ENCODE data around the gene SYT7. TPM values are rescaled to one million over a fixed set of nuclear protein-coding genes. Genes with fewer than 3 reads are reported as not detected.

The SYT7 gene
- total RNA-seq, 2 donors from 2014 or later = 2.6 TPM; not detected in 1

DNA sequence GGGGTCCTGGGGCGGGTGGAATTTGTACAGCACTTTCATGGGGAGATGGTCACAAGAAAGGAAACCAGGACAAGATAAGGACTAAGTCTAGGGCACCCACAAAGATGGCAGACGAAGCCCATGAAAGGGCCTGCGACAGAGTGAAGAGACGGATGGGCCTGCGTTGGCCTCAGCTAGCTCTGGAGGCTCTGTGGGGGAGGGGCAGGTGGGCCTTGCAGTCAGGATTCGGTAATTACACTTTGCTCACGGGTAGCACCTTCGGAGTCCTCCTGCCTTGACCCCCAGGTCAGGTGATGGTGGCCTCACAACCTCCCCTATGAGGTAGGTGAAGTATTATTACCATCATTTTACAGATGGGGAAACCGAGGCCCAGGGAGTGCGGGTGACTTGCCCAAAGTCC, 65.2 kb downstream of the SYT7 start:
- Histone ChIP-seq H3K36me3 (no peaks in the 10 kb centered on the region), H3K4me3 (no peak overlapping the region), H3K27me3 (replicated peaks; ENCODE audit: insufficient read depth) (no peaks in the 10 kb centered on the region), H3K27ac (no peak overlapping the region), H3K4me1 (ENCODE audit: control insufficient read depth in 1 of 2, low read depth in 2 of 2) (peaks cover 4 to 6% of the 10 kb centered on the region in 2 donors), H3K9me3 (no peaks in the 10 kb centered on the region)
- ATAC-seq (ENCODE audit: insufficient number of reproducible peaks, low FRiP score, low read depth) (no peak), DNase-seq (ENCODE audit: low spot score) (no peak)
- no peak for TF ChIP-seq CTCF (IDR thresholded peaks at IDR 0.05)

GRCh38 chr11:61514050-61514917, 66.6 kb downstream of the SYT7 start:
- Histone ChIP-seq H3K27ac (no peak overlapping the region), H3K4me1 (ENCODE audit: control insufficient read depth in 1 of 2, low read depth in 2 of 2) (peaks cover 9 to 20% of the 10 kb centered on the region in 2 donors), H3K27me3 (replicated peaks; ENCODE audit: insufficient read depth) (no peaks in the 10 kb centered on the region), H3K9me3 (no peaks in the 10 kb centered on the region), H3K4me3 (no peak overlapping the region), H3K36me3 (no peaks in the 10 kb centered on the region)
- no peak for TF ChIP-seq CTCF (IDR thresholded peaks at IDR 0.05)
- DNase-seq (ENCODE audit: low spot score) (no peak), ATAC-seq (ENCODE audit: insufficient number of reproducible peaks, low FRiP score, low read depth) (no peak)

DNA sequence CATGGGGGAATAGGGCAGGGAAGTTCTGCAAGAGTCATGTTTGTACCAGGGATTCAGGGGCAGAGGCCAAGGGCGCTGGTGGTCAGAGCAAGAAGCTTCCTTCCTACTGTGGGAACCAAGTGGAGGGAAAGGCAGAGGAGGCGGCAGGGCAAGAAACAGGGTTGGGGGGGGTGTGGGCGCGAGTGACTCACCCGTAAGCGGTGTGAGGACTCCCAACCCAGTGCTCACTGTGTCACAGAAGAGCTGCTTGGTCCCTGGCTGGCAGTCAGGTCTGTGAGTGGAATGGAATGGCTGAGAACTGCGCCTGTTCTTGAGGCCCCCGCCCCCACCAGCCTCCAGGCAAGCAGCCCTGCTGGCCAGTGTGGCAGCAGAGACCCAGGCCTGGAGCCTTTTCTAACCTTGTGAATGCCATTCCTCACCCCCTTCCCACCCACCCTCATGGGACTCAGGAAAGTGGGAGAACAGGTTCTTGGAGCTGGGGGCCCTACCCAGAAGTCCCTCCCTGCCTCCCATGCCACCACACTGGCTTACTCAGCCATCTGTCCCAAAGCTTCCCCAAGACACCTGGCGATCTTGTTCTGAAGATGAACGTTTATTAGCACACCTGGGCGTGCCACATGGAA, 67.6 kb downstream of the SYT7 start:
- H3K27me3 ChIP-seq (replicated peaks; ENCODE audit: insufficient read depth) = no peaks in the 10 kb centered on the region
- H3K4me3 ChIP-seq = no peak overlapping the region
- H3K27ac ChIP-seq = no peak overlapping the region
- H3K4me1 ChIP-seq (ENCODE audit: control insufficient read depth in 1 of 2, low read depth in 2 of 2) = peaks cover 9 to 24% of the 10 kb centered on the region in 2 donors
- ATAC-seq (ENCODE audit: insufficient number of reproducible peaks, low FRiP score, low read depth) (no peak), DNase-seq (ENCODE audit: low spot score) (no peak)
- H3K36me3 ChIP-seq = no peaks in the 10 kb centered on the region
- H3K9me3 ChIP-seq = no peaks in the 10 kb centered on the region
- TF ChIP-seq CTCF (IDR thresholded peaks at IDR 0.05) = no peak

DNA sequence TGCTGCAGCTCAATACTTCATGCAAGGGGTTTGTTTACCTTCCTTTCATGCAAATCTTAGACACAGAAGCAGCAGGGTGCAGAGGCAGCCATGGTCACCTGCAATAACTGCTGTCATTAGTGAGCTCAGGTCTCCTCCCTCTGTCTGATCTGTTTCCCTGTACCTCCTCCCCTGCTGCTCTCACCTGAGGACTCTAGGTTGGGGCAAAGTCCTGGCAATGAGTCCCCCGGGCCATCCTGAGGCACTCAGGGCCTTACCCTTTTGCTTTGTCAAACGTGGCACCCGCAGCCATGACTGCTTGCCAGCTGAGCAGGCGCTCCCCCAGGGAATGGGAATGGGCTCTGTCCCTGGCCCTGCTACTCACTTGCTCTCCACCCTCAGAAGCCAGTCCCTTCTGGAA, 68.4 kb downstream of the SYT7 start:
- no peak overlapping the region for H3K27ac ChIP-seq
- no peak for TF ChIP-seq CTCF (IDR thresholded peaks at IDR 0.05)
- H3K27me3 ChIP-seq (replicated peaks; ENCODE audit: insufficient read depth) = no peaks in the 10 kb centered on the region

GRCh38 chr11:61511383-61511782, 69.5 kb downstream of the SYT7 start:
- Histone ChIP-seq H3K4me1 (ENCODE audit: control insufficient read depth in 1 of 2, low read depth in 2 of 2) (peaks cover 5 to 24% of the 10 kb centered on the region in 2 donors), H3K36me3 (no peaks in the 10 kb centered on the region), H3K27ac (peak overlapping the region in 1 of 2 donors; percentile 53), H3K27me3 (replicated peaks; ENCODE audit: insufficient read depth) (no peaks in the 10 kb centered on the region), H3K4me3 (no peak overlapping the region), H3K9me3 (no peaks in the 10 kb centered on the region)
- TF ChIP-seq CTCF (IDR thresholded peaks at IDR 0.05) = no peak
- DNase-seq (ENCODE audit: low spot score) (no peak), ATAC-seq (ENCODE audit: insufficient number of reproducible peaks, low FRiP score, low read depth) (no peak)

More for the DNA sequence above, 68.4 kb downstream of the SYT7 start:
- no peak overlapping the region for H3K4me3 ChIP-seq
- no peaks in the 10 kb centered on the region for H3K36me3 ChIP-seq
- no peak for ATAC-seq (ENCODE audit: insufficient number of reproducible peaks, low FRiP score, low read depth)
- no peak for DNase-seq (ENCODE audit: low spot score)
- H3K9me3 ChIP-seq = no peaks in the 10 kb centered on the region
- H3K4me1 ChIP-seq (ENCODE audit: control insufficient read depth in 1 of 2, low read depth in 2 of 2) = peaks cover 9 to 24% of the 10 kb centered on the region in 2 donors
